HG03460 (cell line): ENCODE results near the gene TMEM258.

Experiments
- ATAC-seq: cut with Tn5 transposase; IDR thresholded peaks from one replicate; pipeline ENCODE4 v1.9.1; 2021; ENCODE audit not compliant: unreplicated experiment

The TMEM258 gene

GRCh38 chr11:61762223-61762615 lies 30.2 kb downstream of the TMEM258 start:
- no peak for ATAC-seq

GRCh38 chr11:61761440-61762222 lies 30.8 kb downstream of the TMEM258 start:
- ATAC-seq: no peak

- no peak for ATAC-seq
These were observed 31.5 kb downstream of the TMEM258 start for GRCh38 chr11:61760946-61761345.

GRCh38 chr11:61757213-61757862 lies 35.1 kb downstream of the TMEM258 start:
- no peak for ATAC-seq

- ATAC-seq: peak; percentile 61
These were observed 35.8 kb downstream of the TMEM258 start for GRCh38 chr11:61756452-61757212.

- peak; percentile 8 for ATAC-seq
These were observed 36.3 kb downstream of the TMEM258 start for GRCh38 chr11:61756147-61756451.

- no peak for ATAC-seq
These were observed 37.6 kb downstream of the TMEM258 start for GRCh38 chr11:61754534-61755482.

GRCh38 chr11:61753672-61754071 lies 38.7 kb downstream of the TMEM258 start:
- ATAC-seq: no peak

- ATAC-seq: no peak
These were observed 39.4 kb downstream of the TMEM258 start for GRCh38 chr11:61752925-61753521.

- no peak for ATAC-seq
These were observed 40.1 kb downstream of the TMEM258 start, which contains the start of gene MYRF for GRCh38 chr11:61752117-61752924. MYRF (plus strand) TSS chr11:61752636; CDS start chr11:61752745, 109 bp downstream.

- ATAC-seq: no peak
These were observed 41.0 kb downstream of the TMEM258 start for GRCh38 chr11:61751384-61751783.

GRCh38 chr11:61750631-61751273 lies 41.6 kb downstream of the TMEM258 start:
- ATAC-seq: no peak

GRCh38 chr11:61749591-61750217 lies 42.7 kb downstream of the TMEM258 start:
- ATAC-seq: no peak

GRCh38 chr11:61747967-61748285 lies 44.5 kb downstream of the TMEM258 start:
- ATAC-seq: no peak

GRCh38 chr11:61747192-61747966 lies 45.0 kb downstream of the TMEM258 start:
- no peak for ATAC-seq

- no peak for ATAC-seq
These were observed 45.8 kb downstream of the TMEM258 start for GRCh38 chr11:61746442-61747191.

GRCh38 chr11:61745781-61746441 lies 46.5 kb downstream of the TMEM258 start:
- no peak for ATAC-seq
